Uterus (tissue), 4 donors: ENCODE data around the gene CSPG4. TPM values are rescaled to one million over a fixed set of nuclear protein-coding genes. Genes with fewer than 3 reads are reported as not detected.
A peak's percentile ranks its signal among the peaks of the same experiment; 100 is the strongest.
"Not testable (repeated sequence)": the region's sequence is repeated elsewhere in the genome, so short reads cannot be mapped to it uniquely, and the experiment has no call there.

Experiments used
- DNase-seq, 2 donors: peaks; one replicate each; pipeline ENCODE4 v3.0.0-alpha.2; 2019 to 2020
- H3K27ac ChIP-seq, 2 donors: fragments of 200-600 bp; sonication (generic); 1 replicate in 1 of 2; 2 replicates in 1 of 2; pipeline ENCODE4 v1.5.1; 2016 to 2018
- H3K27me3 ChIP-seq, 2 donors: fragments of 200-600 bp; sonication (generic); one replicate each; pipeline ENCODE4 v1.5.1; 2018 to 2019; ENCODE audit warnings: control low read depth in 1 of 2
- H3K36me3 ChIP-seq, 2 donors: fragments of 200-600 bp; sonication (generic); one replicate each; pipeline ENCODE4 v1.5.1; 2019; ENCODE audit warnings: control low read depth in 1 of 2
- H3K4me1 ChIP-seq, 2 donors: fragments of 200-600 bp; sonication (generic); one replicate each; pipeline ENCODE4 v1.5.1; 2018 to 2019; ENCODE audit warnings: control low read depth in 1 of 2
- H3K4me3 ChIP-seq, 2 donors: fragments of 200-600 bp; sonication (generic); 1 replicate in 1 of 2; 2 replicates in 1 of 2; pipeline ENCODE4 v1.5.1; 2018 to 2019; ENCODE audit warnings: mild to moderate bottlenecking in 1 of 2
- H3K9me3 ChIP-seq, 2 donors: fragments of 200-600 bp; sonication (generic); one replicate each; pipeline ENCODE4 v1.5.1; 2019; ENCODE audit warnings: control low read depth in 1 of 2
- POLR2A ChIP-seq, 2 donors: fragments of 450-650 bp; IDR thresholded peaks; one replicate each; pipeline ENCODE4 v1.6.1; 2016; ENCODE audit warnings: antibody characterized with exemption in 2 of 2, mild to moderate bottlenecking in 1 of 2, moderate library complexity in 1 of 2
- intact Hi-C: fragments of 100-400 bp; cut with DNase I; formaldehyde crosslinking; loops from one replicate; pipeline ENCODE4 v1.15.1; 2023; ENCODE audit warnings: low total_unique reads
- total RNA-seq, 4 donors: library from RNA; depleted of rRNA in 3 of 4; stranded (reverse); fragments of >200 nt in 3 of 4; gene quantifications; one replicate each; pipeline versions ENCODE4 v1.1.0 to v1.2.4, GENCODE V29; 2014 to 2023
- TF ChIP-seq, protein P1 (sequence below), 4 experiments: fragments of 200-600 bp in 2 of 4; fragments of 450-650 bp in 2 of 4; sonication (generic) in 2 of 4; IDR thresholded peaks; one replicate each; pipeline ENCODE4 v1.5.1; 2016 to 2019; ENCODE audit warnings: antibody characterized with exemption in 4 of 4, mild to moderate bottlenecking in 2 of 4, moderate library complexity in 1 of 4
- donor health status: DM: yes; HTN: yes; CAD: no.

The CSPG4 gene
- total RNA-seq, 4 donors from 2014 or later: 10.3 to 62.4 (median 46.7) TPM

DNA sequence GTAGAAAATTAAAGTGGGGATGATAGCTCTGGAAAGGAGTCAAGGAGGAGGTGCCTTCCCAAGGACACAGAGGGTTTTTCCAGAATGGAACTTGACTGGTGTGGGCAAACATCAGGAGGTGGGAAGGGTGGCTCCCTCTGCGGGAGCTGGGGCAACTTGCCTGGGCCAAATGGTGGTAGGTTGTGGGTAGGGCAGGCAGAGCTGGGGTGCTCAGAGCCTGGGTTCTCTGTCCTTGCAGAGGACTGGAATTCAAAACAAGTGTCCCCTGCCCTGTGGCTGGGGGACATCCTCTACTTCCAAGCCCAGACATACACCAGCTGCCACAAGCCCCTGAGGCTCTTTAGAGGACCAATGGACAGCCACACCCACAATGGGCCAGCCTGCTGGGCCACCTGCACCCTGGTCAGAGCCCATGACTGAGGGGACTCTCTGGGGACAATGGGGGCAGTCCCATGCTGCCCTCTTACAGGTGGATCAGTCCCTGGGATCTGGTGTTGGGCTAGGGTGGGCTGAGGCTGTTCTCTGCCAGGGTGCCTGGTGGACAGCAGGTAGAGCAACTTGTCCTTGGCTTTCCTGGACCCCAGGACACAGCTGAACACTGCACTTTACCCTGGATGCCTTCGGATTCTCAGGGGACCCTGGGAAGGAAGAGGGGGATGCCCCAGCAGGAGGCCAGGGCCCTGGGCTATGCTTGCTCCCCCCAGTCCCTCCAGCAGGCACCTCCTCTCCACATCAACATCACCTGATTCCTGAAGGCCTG, 38.6 kb upstream of the CSPG4 start:
- no peaks in the 10 kb centered on the region for H3K27me3 ChIP-seq

DNA sequence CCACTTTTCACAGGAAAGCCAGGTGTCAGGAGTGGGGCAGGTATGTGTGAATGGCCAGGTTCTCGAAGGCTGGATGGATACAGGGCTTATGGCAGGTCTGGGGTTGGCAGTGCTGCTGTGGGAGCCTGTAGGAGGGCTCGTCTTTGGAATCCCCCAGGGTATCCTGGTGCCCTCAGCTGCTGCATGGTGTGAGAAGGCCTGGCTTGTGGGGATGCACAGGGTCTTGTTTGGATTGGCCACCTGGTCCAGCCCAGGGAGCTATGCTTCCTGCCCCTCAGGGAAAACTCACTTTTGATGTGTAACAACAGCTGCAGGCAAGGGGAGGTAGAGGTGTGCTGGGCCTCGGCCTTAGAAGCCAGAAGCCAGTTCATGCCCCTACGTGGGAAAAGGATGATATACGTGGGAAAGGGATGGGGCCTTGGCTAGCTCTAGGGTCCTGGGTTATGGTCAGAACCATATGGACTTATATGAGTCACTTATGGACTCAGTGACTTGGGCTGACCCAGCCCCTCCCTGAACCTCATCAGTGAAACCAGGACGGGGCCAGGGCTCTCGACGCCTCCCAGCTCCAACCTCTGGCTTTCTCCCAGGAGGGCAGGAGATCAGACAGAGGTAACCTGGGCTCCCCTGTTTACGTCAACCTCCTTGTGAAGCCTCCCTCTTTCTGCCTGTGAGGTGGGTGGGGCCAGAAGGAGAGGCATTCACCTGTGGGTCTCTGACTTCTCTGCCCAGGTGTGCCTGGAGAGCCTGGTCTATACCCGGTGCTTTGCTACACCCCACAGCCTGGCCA, 37.8 kb upstream of the CSPG4 start:
- no peaks in the 10 kb centered on the region for H3K9me3 ChIP-seq
- DNase-seq: peak in 1 of 2 donors; percentile 14
- H3K36me3 ChIP-seq: no peaks in the 10 kb centered on the region
- no peaks in the 10 kb centered on the region for H3K27me3 ChIP-seq
- intact Hi-C loops: no loop called here
- TF ChIP-seq, protein P1, sequence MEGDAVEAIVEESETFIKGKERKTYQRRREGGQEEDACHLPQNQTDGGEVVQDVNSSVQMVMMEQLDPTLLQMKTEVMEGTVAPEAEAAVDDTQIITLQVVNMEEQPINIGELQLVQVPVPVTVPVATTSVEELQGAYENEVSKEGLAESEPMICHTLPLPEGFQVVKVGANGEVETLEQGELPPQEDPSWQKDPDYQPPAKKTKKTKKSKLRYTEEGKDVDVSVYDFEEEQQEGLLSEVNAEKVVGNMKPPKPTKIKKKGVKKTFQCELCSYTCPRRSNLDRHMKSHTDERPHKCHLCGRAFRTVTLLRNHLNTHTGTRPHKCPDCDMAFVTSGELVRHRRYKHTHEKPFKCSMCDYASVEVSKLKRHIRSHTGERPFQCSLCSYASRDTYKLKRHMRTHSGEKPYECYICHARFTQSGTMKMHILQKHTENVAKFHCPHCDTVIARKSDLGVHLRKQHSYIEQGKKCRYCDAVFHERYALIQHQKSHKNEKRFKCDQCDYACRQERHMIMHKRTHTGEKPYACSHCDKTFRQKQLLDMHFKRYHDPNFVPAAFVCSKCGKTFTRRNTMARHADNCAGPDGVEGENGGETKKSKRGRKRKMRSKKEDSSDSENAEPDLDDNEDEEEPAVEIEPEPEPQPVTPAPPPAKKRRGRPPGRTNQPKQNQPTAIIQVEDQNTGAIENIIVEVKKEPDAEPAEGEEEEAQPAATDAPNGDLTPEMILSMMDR (IDR thresholded peaks at IDR 0.05): no peak
- TF ChIP-seq POLR2A (IDR thresholded peaks at IDR 0.05): no peak
- no peaks in the 10 kb centered on the region for H3K4me1 ChIP-seq
- no peak overlapping the region for H3K27ac ChIP-seq
- no peak overlapping the region for H3K4me3 ChIP-seq

More for the DNA sequence above, 38.6 kb upstream of the CSPG4 start:
- Histone ChIP-seq H3K27ac (no peak overlapping the region), H3K4me3 (no peak overlapping the region), H3K4me1 (no peaks in the 10 kb centered on the region), H3K36me3 (no peaks in the 10 kb centered on the region), H3K9me3 (no peaks in the 10 kb centered on the region)
- peak in 1 of 2 donors; percentile 5 for DNase-seq
- TF ChIP-seq, protein P1 (IDR thresholded peaks at IDR 0.05): no peak
- no peak for TF ChIP-seq POLR2A (IDR thresholded peaks at IDR 0.05)
- intact Hi-C loops: no loop called here

DNA sequence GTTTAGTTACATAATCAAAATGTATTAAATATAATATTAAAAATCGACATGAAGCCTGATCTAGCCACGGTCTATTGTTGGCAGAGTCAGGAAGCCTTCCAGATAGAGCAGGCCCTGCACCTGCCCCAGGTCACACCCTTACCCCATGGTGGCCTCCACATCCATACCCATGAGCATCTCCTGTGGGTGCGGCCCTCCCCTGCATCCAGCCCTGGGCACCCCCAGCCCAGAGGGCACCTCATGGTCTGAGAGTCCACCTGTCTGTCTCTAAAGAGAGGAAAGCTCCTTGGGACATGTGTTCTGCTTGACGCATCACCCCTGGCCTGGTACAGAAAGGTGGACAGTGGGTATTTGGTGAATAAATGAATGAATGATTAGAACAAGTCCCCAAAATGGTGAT, 37.2 kb upstream of the CSPG4 start:
- Histone ChIP-seq H3K4me3 (no peak overlapping the region), H3K4me1 (no peaks in the 10 kb centered on the region), H3K9me3 (no peaks in the 10 kb centered on the region), H3K36me3 (no peaks in the 10 kb centered on the region), H3K27ac (no peak overlapping the region), H3K27me3 (no peaks in the 10 kb centered on the region)
- peak in 1 of 2 donors; percentile 7 for DNase-seq
- TF ChIP-seq, protein P1 (IDR thresholded peaks at IDR 0.05): no peak
- TF ChIP-seq POLR2A (IDR thresholded peaks at IDR 0.05): no peak
- intact Hi-C loops: no loop called here

DNA sequence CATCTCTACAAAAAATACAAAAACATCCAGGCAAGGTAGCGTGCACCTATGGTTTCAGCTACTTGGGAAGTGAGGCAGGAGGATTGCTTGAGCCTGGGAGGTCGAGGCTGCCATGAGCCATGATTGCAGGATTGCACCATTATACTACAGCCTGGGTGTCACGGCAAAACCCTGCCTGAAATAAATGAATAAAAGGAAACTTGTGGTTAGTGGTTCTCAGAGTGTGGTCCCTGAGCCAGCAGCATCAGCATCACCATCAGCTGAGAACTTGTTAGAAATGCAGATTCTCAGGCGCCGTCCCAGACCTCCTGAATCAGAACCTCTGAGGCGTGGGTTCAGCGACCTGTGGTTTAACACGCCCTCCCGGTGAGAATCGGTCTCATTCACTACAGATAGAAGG, 36.2 kb upstream of the CSPG4 start:
- H3K27ac ChIP-seq, H3K27me3 ChIP-seq, intact Hi-C loops, H3K4me3 ChIP-seq, H3K4me1 ChIP-seq, H3K36me3 ChIP-seq, H3K9me3 ChIP-seq: not testable (repeated sequence)
- DNase-seq: peak in 1 of 2 donors; percentile 4

DNA sequence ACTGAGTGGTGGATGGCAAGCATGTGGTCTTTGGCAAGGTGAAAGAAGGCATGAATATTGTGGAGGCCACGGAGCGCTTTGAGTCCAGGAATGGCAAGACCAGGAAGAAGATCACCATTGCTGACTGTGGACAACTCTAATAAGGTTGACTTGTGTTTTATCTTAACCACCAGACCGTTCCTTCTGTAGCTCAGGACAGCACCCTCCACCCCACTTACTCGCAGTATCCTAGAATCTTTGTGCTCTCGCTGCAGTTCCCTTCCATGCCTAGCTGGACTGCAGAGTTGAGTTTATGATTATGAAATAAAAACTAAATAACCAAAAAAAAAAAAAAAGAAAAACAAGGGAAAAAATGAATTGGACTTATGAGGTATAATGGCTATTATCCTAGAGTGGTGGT, 34.5 kb upstream of the CSPG4 start:
- H3K27me3 ChIP-seq, DNase-seq, H3K36me3 ChIP-seq, intact Hi-C loops, H3K4me1 ChIP-seq, H3K4me3 ChIP-seq, H3K9me3 ChIP-seq, H3K27ac ChIP-seq: not testable (repeated sequence)

DNA sequence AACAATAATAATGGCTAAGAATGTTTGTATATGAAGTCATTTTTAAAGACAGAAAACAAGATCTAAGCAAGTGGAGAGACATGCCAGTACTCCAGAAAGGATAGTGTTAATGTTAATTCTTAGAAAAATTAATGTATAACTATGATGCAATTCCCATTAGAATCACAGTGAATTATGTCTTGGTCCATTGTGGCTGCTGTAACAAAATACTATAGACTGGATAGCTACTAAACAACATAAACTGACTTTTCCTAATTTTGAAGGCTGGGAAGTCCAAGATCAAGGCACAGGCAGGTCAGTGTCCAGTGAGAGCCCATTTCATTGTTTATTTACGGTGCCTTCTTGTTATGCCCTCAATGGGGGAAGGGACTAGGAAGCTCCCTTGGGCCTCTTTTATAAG, 32.7 kb upstream of the CSPG4 start:
- Histone ChIP-seq H3K27ac (no peak overlapping the region), H3K4me3 (no peak overlapping the region), H3K36me3 (no peaks in the 10 kb centered on the region), H3K4me1 (no peaks in the 10 kb centered on the region), H3K27me3 (no peaks in the 10 kb centered on the region), H3K9me3 (no peaks in the 10 kb centered on the region)
- no peak for DNase-seq
- intact Hi-C loops: no loop called here
- TF ChIP-seq POLR2A (IDR thresholded peaks at IDR 0.05): no peak

DNA sequence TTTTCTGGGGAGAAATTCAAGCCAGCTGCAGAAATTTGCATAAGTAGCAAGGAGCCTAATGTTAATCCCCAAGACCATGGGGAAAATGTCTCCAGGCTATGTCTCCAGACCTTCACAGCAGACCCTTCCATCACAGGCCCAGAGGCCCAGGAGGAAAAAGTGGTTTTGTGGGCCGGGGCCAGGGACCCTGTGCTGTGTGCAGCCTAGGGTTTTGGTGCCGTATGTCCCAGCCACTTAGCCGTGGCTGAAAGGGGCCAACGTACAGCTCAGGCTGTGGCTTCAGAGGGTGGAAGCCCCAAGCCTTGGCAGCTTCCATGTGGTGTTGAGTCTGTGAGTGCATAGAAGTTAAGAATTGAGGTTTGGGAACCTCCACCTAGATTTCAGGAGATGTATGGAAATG, 29.7 kb upstream of the CSPG4 start:
- DNase-seq, H3K4me3 ChIP-seq, H3K4me1 ChIP-seq, intact Hi-C loops, H3K27ac ChIP-seq, H3K36me3 ChIP-seq, H3K9me3 ChIP-seq, H3K27me3 ChIP-seq: not testable (repeated sequence)
